PC-9 (cell line): ENCODE measurements around the gene CAMTA1.

Experiments
- CTCF ChIP-seq: fragments of 200-600 bp; sonication (generic); conservative IDR thresholded peaks from 2 replicates; pipeline ENCODE4 v1.6.1; 2017; ENCODE audit warnings: mixed run types, antibody characterized with exemption, mild to moderate bottlenecking, moderate library complexity
- EZH2 ChIP-seq: fragments of 200-600 bp; sonication (generic); IDR thresholded peaks from 2 replicates; pipeline ENCODE4 v1.8.0; 2017; ENCODE audit warnings: antibody characterized with exemption, low read depth

- TF ChIP-seq CTCF: no peak
- no peak for TF ChIP-seq EZH2
Measured at GRCh38 chr1:7771823-7772299, 986.6 kb downstream of the CAMTA1 start.
